HEK293T (cell line): ENCODE measurements around the gene ERC2.
"Not testable (repeated sequence)": the region's sequence is repeated elsewhere in the genome, so short reads cannot be mapped to it uniquely, and the experiment has no call there.

Experiments used
- ARNT ChIP-seq: fragments of 450-650 bp; IDR thresholded peaks from 2 replicates; pipeline ENCODE4 v1.6.1; 2017; ENCODE audit warnings: mild to moderate bottlenecking
- BHLHE40 ChIP-seq: fragments of 450-650 bp; IDR thresholded peaks from 2 replicates; pipeline ENCODE4 v1.6.1; 2016; ENCODE audit warnings: mild to moderate bottlenecking, moderate library complexity, borderline replicate concordance
- CTBP1 ChIP-seq: fragments of 450-650 bp; IDR thresholded peaks from 2 replicates; pipeline ENCODE4 v1.6.1; 2016; ENCODE audit warnings: borderline replicate concordance
- ELF4 ChIP-seq: fragments of 450-650 bp; IDR thresholded peaks from 2 replicates; pipeline ENCODE4 v1.6.1; 2017; ENCODE audit warnings: antibody characterized with exemption
- FOXA1 ChIP-seq: fragments of 450-650 bp; IDR thresholded peaks from 2 replicates; pipeline ENCODE4 v1.6.1; 2016; ENCODE audit warnings: mild to moderate bottlenecking
- FOXK2 ChIP-seq: fragments of 450-650 bp; IDR thresholded peaks from 2 replicates; pipeline ENCODE4 v1.6.1; 2016; ENCODE audit warnings: mild to moderate bottlenecking
- FOXM1 ChIP-seq: fragments of 450-650 bp; IDR thresholded peaks from 2 replicates; pipeline ENCODE4 v1.6.1; 2017; ENCODE audit warnings: mild to moderate bottlenecking, borderline replicate concordance
- LEF1 ChIP-seq: fragments of 450-650 bp; IDR thresholded peaks from 2 replicates; pipeline ENCODE4 v1.6.1; 2017; ENCODE audit warnings: mild to moderate bottlenecking, borderline replicate concordance
- SP1 ChIP-seq: fragments of 450-650 bp; IDR thresholded peaks from 2 replicates; pipeline ENCODE4 v1.6.1; 2017
- SUZ12 ChIP-seq: fragments of 450-650 bp; IDR thresholded peaks from 2 replicates; pipeline ENCODE4 v1.6.1; 2016; ENCODE audit warnings: mild to moderate bottlenecking
- TARDBP ChIP-seq: fragments of 450-650 bp; IDR thresholded peaks from 2 replicates; pipeline ENCODE4 v1.6.1; 2016
- ZNF384 ChIP-seq: fragments of 450-650 bp; IDR thresholded peaks from 2 replicates; pipeline ENCODE4 v1.6.1; 2016
- TF ChIP-seq, protein P1 (sequence below): fragments of 450-650 bp; IDR thresholded peaks from 2 replicates; pipeline ENCODE4 v1.6.1; 2016

DNA sequence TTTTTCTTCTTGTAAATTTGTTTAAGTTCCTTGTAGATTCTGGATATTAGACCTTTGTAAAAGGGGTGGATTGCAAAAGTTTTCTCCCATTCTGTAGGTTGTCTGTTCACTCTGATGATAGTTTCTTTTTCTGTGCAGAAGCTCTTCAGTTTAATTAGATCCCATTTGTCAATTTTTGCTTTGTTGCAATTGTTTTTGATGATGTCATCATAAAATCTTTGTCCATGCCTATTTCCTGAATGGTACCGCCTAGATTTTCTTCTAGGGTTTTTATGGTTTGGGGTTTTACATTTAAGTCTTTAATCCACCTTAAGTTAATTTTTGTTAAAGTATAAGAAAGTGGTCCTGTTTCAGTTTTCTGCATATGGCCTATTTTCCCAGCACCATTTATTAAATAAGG, 401.9 kb downstream of the ERC2 start:
- not testable (repeated sequence) for TF ChIP-seq ZNF384, CTBP1, ARNT, FOXA1, FOXM1, FOXK2, SP1, ELF4, TARDBP, LEF1, SUZ12, BHLHE40
- TF ChIP-seq, protein P1, sequence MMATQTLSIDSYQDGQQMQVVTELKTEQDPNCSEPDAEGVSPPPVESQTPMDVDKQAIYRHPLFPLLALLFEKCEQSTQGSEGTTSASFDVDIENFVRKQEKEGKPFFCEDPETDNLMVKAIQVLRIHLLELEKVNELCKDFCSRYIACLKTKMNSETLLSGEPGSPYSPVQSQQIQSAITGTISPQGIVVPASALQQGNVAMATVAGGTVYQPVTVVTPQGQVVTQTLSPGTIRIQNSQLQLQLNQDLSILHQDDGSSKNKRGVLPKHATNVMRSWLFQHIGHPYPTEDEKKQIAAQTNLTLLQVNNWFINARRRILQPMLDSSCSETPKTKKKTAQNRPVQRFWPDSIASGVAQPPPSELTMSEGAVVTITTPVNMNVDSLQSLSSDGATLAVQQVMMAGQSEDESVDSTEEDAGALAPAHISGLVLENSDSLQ = not testable (repeated sequence)
